Stimulated activated CD8-positive, alpha-beta memory T cell treated with anti-CD3 and anti-CD28 coated beads, Interleukin-12 subunit alpha, Interleukin-12 subunit beta, amount 100 ng/mL, for 4 hours (primary cell): ENCODE measurements around the gene CLSTN3.

Experiments
- DNase-seq: peaks from one replicate; pipeline ENCODE4 v3.0.0-alpha.2; 2020; ENCODE audit warnings: low read depth

Gene CLSTN3

DNA sequence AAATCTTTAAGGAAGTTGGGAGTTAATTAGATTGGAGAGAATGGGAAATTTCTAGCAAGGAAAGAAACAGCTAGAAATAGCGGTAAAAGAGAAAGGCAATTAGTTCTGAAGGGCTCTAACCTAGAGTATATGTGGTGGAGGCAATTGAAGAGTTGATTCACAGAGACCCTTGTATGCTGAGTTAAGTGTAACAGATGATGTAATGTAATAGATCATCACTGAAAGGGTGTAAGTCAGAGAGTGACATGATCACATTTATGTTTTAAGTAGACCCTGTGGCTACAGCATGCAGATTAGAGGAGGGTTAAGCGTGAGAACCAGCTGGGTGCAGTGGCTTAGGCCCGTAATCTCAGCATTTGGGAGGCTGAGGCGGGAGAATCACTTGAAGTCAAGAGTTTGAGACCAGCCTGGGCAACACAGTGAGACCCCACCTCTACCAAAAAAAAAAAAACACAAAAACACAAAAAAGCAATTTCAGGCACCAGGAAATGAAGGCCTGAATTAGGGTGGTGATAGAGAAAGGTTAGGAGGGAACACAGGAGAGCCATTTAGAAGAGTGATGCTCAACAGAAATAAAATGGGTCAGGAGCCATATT lies 4.4 kb upstream of the CLSTN3 start:
- no peak for DNase-seq

DNA sequence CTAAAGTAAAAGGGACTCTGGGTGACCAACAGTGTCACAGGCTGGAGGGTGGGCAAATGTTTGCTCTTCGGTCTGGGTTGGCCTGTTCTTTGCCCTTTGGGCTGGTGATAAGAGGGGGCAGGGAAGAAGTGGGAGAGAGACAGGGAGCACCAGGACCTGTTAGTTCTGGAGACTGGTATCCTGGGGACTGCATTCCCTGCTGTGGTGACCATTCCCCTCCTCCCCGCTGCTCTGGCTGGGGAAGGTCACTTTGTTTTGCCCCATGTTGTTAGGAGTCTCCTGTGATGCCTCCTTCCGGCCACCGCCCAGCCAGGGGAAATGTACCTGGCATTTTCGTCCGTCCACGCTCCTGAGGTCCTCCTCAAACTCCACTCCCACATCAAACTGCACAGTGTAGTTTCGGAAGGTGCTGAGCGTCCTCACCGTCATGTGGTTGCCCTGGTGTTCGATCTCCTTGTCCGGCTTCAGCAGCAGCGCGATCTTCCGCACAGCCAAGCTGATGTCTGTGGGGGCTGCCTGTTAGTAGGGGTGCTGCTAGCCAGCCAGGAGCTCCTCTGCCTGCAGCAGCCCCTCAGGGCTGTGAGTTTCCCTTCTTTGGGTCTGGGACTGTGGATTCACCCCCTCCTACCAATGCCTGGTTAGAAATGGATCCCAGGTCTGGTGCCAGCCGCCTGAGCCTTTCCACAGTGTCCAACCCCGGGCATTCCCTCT lies 2.1 kb upstream of the CLSTN3 start:
- no peak for DNase-seq

DNA sequence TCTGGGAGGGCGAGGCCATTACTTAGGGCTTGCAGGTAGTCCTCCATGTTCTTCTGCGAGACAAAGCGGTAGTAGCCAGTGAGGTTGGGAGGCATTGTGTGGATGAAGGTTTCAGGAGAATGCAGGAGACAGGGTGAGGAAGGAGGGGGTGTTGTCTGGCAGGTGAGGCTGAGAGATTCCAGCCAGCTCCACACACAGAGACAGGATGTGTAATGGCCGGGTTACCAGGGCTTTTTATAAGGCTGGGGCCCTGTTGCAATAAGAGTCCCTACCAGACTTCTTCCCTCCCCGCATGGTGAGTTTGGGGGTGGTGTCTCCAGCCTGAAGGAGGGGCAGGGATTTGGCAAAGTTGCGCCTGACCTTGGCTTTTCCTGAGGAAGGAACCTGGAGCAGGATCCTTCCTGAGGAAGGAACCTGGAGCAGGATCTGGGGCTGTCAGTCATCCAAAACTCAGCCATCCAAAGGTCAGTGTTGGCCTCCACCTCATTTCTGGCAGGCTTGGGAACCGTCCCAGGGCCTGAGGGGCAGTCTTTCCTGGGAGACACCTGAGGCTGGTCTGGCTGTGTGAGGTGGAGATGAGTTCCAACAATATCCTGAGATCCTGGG lies 1.4 kb upstream of the CLSTN3 start, which contains the start of gene RBP5:
Gene RBP5, minus strand, starts transcription at position 209 of the 606 bp plus-strand sequence. Its CDS starts 114 bp downstream, at position 95.
- no peak for DNase-seq

DNA sequence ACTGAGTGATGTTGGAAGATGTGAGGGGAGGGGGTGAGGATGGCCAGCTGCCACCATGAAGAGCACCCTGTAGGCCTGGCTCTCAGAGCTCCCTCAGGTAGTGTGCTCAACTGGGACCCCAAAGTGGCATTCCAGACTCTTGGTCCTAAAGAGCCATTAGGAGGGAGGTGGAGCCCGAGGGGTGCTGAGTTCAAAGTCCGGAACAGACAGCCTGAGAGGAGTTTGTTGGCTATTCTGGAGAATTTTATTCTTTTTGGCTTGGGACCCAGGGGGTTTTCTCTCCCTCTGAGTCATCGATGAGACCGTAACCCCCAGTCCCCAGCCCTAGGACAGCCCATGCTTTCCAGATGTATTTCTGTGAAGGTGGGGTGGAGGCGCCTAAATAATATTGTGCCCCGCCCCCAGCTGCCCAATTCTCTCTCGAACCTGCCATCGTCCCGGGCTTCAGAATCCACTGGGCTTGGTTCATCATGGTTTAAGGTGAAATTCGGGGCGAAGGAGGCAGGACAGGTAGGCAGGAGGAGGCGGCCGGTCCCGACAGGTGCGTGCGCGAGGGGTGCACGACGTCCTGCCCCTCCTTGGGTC lies 792 bp upstream of the CLSTN3 start:
- no peak for DNase-seq

DNA sequence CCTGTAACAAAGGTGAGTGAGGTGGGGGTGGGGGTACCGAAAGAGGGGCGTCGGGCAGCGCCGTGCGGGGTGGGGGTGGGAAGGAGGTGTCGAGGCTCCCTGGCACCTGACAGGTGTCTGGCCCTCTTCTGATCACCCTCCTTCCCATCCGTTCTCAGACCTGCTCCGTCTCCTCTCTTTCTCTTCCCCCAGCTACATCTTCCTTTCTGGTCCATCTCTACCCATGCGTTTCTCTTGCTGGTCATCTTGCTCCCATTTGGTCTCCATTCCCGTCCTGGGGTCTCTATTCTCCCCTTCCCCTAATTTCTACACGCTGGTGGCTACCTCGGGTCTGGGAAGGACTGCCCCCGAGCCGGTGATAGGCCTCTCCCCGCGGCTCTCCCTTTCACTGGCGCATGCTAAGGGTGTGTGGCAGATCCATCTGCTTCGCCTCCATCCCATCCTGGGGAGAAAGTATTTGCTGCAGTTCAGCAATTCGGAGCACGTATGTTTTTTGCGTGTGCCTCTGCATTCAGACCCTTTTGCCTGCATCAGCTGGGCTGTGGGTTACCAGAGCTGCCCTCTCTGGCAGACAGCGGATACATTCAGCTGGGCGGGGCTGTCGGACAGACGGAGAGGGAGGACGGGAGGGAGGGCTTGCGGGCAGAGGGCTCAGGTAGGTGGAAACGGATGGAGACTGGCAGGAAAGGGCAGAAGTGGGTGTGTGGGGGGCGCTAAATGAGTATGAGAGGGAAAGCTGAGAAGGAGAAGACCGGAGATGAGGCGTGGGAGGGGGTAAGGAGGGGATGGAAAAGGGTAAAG lies 730 bp downstream of the CLSTN3 start:
- peak; percentile 36 for DNase-seq

DNA sequence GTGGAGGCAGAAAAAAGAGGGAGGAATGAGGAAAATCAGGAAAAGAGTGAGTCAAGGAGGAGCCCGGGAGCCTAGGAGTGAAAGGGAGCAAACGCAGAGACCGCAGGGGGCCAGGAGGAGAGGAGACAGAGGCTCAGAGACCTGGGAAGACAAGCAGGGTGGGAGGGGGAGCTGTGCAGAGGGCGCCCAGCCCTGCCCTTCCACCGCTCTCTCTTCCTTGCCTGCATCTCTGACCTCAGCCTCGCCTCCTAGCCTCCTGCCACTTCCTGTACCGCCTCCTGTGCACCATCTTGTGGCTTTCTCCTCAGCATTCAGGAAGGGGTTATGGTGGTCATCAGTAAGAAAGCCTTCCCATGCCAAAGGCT lies 1.3 kb downstream of the CLSTN3 start:
- DNase-seq, result no peak

DNA sequence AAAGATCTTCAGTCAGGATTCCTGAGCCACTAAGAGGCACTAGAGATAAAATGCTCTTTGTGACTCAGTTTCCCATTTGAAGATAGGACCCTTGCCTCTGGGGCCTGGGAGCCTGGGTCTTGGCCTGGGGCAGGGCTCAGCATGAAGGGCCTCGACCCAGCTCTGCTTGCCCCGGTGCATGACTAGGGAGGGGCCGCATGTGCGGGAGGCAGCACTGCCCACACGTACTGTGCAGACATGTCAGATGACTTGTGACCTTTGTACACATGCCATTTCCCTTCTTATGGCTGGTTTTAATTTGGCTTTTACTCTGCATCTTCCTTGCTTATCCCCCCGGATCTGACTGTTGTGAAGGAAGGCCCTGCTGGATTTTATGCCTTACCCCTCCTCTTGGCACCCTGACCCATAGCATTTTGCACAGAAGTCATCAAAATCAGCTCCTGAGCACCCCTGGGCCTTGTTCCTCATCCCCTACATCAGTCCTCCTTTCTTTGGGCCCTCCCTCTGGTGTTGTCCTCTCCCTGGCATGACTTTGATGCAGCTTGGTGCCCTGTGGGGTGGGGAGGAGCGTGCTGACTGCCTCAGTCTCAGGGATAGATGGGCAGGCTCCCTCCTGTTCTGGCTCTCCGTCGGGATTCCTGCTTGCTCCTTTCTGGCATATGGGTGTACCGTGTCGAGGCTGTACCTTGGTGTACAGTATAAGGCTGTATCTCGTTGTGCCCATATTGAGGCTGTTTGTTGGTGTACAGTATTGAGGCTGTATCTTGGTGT lies 4.4 kb downstream of the CLSTN3 start:
- DNase-seq, result no peak

DNA sequence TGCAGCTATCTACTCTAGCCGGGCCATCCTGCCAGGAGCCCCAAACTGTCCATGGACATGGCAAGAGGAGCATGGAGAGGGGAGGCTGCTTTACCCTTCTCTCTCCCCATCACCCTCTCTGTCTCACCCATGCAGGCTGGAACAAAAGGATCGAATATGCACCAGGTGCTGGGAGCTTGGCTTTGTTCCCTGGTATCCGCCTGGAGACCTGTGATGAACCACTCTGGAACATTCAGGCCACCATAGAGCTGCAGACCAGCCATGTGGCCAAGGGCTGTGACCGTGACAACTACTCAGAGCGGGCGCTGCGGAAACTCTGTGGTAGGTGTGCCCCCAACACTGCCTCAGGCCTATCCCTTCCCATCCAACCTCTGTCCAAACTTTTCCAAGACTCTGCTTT lies 5.9 kb downstream of the CLSTN3 start:
- no peak for DNase-seq

DNA sequence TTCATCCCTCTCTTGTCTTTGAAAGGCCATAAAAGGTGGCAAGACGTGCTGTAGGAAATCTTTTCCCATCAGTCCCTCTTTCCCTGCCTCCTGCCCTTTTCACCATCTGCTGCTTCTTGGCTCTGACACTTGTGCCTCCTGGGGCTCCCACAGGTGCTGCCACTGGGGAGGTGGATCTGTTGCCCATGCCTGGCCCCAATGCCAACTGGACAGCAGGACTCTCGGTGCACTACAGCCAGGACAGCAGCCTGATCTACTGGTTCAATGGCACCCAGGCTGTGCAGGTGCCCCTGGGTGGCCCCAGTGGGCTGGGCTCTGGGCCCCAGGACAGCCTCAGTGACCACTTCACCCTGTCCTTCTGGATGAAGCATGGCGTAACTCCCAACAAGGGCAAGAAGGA lies 6.5 kb downstream of the CLSTN3 start:
- DNase-seq, result no peak

DNA sequence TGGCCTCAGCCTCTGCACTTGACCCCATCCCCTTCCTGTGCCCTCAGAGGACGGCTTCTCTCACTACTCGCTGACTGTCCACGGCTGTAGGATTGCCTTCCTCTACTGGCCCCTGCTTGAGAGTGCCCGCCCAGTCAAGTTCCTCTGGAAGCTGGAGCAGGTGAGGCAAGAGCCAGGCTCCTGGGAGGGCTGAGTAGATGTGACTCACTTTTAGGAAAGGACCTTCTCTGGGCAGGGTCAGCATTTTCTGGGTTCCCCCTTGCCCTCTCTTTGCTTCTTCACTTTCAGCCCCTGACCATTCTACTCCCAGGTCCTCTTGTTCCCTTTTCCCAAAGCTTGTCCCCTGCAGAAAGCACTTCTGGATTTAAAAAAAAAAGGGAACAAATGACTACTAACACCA lies 7.7 kb downstream of the CLSTN3 start:
- no peak for DNase-seq

DNA sequence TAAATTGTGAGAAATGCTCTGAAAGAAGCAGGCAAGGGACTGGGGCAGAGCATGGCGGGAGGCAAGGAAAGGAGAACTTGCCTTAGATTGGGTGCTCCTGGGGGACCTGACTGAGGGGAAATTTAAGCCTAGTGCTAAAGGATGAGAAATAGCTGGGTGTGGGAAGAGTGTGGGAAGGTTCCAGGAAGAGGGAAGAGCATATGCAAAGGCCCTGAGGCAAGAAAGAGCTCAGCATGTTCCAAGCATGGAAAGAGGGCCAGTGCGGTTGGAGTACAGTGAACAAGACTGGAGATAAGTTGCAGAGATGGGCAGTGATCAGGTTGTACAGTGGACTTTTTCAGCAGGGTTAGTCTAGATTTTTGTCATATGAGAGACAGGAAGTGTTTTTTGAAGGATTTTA lies 9.0 kb downstream of the CLSTN3 start:
- DNase-seq, result no peak

DNA sequence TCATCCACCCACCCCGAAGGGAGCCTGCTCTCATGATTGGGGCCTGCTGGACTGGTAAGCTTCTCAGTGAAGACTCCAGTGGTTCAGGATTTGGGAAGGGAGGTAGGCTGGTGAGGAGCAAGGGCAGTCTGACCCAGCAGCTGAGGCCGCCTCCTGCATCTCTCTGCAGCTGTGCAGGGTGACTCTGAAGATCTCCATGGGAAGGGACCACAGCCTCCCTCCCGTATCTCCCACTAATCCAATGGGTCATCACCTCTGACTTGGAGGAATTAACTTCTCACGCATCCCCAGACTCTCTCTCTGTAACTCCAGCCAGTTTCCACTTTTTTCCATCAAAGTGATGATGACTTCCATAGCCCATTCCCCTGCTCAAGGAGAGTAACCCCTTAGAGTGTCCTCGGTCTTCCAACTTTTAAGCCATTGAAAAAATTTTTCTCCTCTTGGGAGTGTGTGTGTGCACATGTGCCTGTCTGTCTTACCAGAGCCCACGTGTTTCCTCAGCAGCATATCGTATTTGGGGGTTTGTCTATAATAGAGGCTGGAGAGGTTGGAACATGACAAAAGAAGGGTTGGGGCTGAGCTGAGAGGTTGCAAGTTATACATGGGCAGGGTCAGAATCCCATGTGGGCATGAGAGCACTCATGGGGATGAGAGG lies 11.3 kb downstream of the CLSTN3 start:
- DNase-seq, result no peak

DNA sequence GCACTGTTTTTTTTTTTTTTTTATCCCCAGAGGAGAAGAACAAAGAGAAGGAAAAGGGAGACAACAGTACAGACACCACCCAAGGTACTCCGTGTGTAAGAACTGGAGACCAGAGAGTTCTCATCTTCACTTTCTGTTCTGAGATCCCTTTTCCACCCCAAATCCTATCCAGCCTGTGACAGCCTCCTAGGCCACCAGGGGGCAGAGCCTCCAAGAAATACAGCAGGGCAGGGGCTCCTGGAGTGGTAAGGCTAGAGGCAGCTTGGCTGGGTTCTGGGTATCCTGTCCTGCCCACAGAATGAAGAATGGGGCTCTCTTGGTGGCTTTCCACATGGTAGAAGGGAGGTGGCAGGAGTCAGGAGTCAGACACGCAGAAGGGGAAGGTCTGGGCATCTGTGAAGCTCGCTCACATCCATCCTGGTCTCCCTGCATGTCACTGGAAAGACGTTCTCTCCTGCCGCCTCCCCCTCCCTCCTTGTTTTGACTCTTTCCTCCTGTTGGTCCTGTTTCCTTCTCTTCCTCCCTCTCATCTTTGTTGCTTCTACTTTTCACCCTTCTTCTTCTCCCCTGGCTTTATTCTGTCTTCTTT lies 12.0 kb downstream of the CLSTN3 start:
- no peak for DNase-seq

DNA sequence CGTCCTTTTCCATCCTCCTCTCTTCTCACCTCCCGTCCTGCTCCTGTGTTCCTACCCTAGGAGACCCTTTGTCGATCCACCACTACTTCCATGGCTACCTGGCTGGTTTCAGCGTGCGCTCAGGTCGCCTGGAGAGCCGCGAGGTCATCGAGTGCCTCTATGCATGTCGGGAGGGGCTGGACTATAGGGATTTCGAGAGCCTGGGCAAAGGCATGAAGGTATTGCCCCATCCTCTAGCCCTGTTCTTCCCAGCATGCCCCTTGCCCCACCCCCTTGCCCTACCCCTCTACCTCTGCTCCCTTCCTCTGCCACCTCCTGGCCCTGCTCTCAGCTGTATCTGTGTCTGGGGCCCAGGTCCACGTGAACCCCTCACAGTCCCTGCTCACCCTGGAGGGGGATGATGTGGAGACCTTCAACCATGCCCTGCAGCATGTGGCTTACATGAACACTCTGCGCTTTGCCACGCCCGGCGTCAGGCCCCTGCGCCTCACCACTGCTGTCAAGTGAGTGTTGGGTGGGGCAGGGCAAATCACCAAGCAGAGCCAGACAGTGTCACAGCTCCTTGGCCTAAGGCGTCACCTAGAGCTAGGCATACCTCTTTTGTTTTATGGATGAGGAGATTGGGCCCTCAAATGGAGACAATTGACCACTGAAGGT lies 12.8 kb downstream of the CLSTN3 start:
- no peak for DNase-seq

DNA sequence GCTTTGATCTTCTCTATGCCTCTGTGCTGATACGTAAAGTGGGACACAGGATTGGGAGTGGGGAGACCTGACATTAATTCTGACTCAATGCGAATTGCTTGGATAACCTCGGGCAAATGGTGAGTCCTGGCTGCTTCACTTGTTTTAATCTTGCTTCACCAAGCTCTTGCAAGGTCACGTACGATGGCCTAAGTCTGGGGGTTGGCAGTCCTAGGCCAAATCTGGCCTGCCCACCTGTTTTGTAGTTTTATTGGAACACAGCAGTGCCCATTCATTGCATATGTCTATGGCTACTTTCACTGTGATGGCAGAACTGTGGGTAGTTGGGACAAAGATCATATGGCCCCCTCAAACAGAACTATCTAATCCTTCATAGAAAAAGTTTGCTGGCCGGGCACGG lies 13.4 kb downstream of the CLSTN3 start:
- DNase-seq, result no peak

DNA sequence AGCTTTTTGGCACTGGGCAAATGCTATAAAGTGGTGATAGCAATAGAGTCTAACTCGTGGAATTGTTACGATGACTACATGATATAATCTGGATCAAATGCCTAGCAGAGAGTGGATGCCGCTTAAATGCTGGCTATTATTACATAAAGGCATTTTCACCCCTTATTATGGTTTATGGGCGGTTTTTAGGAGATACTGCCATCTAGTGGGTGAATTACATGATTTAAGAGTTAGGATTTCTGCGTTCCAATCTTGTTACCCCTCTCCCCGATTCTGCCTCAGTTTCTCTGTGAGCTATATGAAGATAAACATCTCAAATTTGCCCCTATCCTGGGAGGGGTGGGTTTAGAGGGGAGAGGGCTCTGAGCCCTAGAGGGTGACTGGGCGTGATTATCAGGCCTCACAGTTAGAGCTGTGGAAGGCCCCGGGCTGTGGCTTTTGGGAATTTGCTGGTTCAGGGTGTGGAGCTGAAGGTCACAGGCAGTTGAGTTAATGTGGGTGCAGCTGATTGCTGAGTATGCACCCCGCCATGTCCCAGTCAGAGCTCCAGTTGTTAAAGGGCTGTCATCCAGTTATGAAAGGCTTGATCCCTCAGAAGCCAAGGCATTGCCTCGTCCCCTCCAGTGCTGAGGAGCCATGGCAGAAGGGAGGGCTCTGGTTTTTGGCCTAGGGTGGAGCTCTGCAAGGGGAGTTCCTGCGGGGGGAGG lies 14.4 kb downstream of the CLSTN3 start:
- DNase-seq, result no peak

DNA sequence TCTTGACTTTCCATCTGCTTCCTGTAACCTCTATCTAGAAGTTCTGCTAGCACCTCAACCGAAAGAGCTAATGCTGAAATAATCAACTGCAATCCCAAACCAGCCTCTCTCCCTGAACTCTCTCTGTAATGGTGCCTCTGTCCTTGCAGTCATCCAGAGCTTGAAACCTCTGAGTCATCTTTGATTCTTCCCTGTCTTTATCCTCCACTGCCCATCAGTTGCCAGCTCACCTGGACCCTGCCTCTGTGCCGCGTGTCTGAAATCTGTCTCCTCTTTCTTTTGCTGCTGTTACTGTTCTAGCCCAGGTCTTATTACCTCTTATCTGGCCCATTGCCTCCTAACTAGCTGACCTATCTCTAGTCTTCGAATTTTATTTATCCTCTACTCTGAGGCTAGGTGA lies 15.5 kb downstream of the CLSTN3 start:
- no peak for DNase-seq

DNA sequence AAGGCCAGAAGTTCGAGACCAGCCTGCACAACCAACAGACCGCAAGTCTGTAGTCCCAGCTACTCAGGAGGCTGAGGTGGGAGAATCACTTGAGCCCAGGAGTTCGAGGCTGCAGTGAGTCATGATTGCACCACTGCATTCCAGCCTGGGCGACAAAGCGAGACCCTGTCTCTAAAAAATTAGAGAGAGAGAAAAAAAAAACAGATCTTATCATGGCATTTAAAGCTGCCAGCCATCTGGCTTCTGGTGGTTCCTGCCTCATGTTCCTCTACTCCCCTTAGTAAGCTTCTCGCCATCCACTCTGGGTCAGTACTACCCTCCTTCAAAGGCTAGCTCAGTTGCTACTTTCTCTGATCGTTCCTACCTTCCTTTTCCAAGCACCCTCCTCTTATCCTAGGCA lies 16.1 kb downstream of the CLSTN3 start:
- no peak for DNase-seq

DNA sequence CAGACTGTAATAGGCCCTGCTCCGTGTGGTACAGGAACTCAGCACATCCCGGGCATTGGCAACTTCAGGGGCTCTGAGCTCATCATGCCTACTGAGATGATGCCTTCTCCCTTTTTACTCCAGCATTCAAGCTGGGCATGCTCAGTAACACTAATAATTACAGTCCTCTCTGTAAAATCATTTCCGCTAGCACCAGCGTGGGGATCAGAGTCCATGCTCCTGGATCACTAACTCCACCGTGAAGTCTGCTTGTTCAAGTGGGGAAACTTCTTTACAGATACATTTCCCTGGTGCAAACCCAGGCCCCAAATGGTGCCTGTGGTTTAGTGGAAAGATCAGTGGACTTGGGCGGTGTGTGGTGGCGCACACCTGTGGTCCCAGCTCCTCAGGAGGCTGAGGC lies 16.7 kb downstream of the CLSTN3 start:
- DNase-seq, result no peak

DNA sequence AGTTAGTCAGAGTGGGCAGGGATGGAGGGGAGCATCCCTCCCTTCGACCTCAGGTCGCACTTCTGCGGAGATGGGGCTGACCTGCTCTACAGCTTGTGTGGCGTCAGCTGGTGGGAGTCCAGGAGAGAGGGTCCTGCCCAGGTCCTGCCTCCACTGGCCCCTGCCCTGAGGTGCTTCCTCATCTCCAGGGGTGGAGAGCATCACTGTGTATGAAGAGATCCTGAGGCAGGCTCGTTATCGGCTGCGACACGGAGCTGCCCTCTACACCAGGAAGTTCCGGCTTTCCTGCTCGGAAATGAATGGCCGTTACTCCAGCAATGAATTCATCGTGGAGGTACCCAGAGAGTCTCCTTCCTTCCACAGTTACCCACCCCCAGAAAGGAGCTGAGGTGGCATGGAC lies 20.2 kb downstream of the CLSTN3 start:
- DNase-seq, result no peak
